Measurements from ENCODE around the gene WDFY2. TPM values are rescaled to one million over a fixed set of nuclear protein-coding genes. Genes with fewer than 3 reads are reported as not detected.

The WDFY2 gene
- total and polyA plus RNA-seq, 2 of the 13 experiments (the other 11 are each of a cell fraction or from before 2014, with no cell fraction given) = 22.6 to 27.0 TPM

- TF ChIP-seq PBX3 (CRISPR knock-in tag; IDR thresholded peaks at IDR 0.05; ENCODE audit: borderline replicate concordance) = no peak
- peak; percentile 30; the same call in 1 of the 2 replicates for TF ChIP-seq ELF3 (CRISPR knock-in tag; IDR thresholded peaks at IDR 0.05)
- peak; percentile 66; the same call in 1 of the 2 replicates for TF ChIP-seq KAT7 (CRISPR knock-in tag; IDR thresholded peaks at IDR 0.05; ENCODE audit: borderline replicate concordance)
- TF ChIP-seq HMGXB3 (CRISPR knock-in tag; IDR thresholded peaks at IDR 0.05; ENCODE audit: borderline replicate concordance) = no peak; the same call in 1 of the 2 replicates
- TF ChIP-seq ZNF768 (CRISPR knock-in tag; IDR thresholded peaks at IDR 0.05) = peak; percentile 24; the same call in 1 of the 2 replicates
- no peak for TF ChIP-seq PRPF4 (IDR thresholded peaks at IDR 0.05; ENCODE audit: low read depth, low read length, poor library complexity, severe bottlenecking)
- TF ChIP-seq ZNF441 (CRISPR knock-in tag; IDR thresholded peaks at IDR 0.05; ENCODE audit: borderline replicate concordance) = peak; percentile 37; the same call in 1 of the 2 replicates
- TF ChIP-seq ZNF549 (CRISPR knock-in tag; IDR thresholded peaks at IDR 0.05) = no peak
- TF ChIP-seq ZFX (CRISPR knock-in tag; IDR thresholded peaks at IDR 0.05; ENCODE audit: low read depth) = peak; percentile 52
- TF ChIP-seq ZNF841 (CRISPR knock-in tag; IDR thresholded peaks at IDR 0.05; ENCODE audit: borderline replicate concordance) = peak; percentile 50; the same call in 1 of the 2 replicates
- TF ChIP-seq MXD1 (CRISPR knock-in tag; IDR thresholded peaks at IDR 0.05) = peak; percentile 40; the same call in 1 of the 2 replicates
- peak; percentile 33; the same call in 1 of the 2 replicates for TF ChIP-seq GABPA (IDR thresholded peaks at IDR 0.05; ENCODE audit: low read depth, low read length)
- peak; percentile 80 for TF ChIP-seq GABPA (CRISPR knock-in tag; IDR thresholded peaks at IDR 0.05; ENCODE audit: low read depth)
- no peak for TF ChIP-seq MBNL3 (CRISPR knock-in tag; conservative IDR thresholded peaks at IDR 0.05)
- TF ChIP-seq CSRNP2 (CRISPR knock-in tag; conservative IDR thresholded peaks at IDR 0.05; ENCODE audit: low read depth) = no peak
- TF ChIP-seq HMG20A (CRISPR knock-in tag; IDR thresholded peaks at IDR 0.05; ENCODE audit: borderline replicate concordance) = no peak
- TF ChIP-seq PCBP1 (IDR thresholded peaks at IDR 0.05; ENCODE audit: borderline replicate concordance, low read depth, low read length) = no peak
- no peak for TF ChIP-seq IRF1 (CRISPR knock-in tag; IDR thresholded peaks at IDR 0.05; ENCODE audit: low read depth)
Measured at GRCh38 chr13:51803422-51804294, 219.4 kb downstream of the WDFY2 start, which contains the start of gene DHRS12 (continued).

Measured in HepG2 (cell line).